NCI-H774 (cell line): Measurements from ENCODE around the gene TMPRSS15.
"Not testable (repeated sequence)": the region's sequence is repeated elsewhere in the genome, so short reads cannot be mapped to it uniquely, and the experiment has no call there.

Experiments
- DNase-seq: peaks from one replicate; lab custom pipeline; 2025; lab: John Stamatoyannopoulos, UW

TMPRSS15 gene

DNA sequence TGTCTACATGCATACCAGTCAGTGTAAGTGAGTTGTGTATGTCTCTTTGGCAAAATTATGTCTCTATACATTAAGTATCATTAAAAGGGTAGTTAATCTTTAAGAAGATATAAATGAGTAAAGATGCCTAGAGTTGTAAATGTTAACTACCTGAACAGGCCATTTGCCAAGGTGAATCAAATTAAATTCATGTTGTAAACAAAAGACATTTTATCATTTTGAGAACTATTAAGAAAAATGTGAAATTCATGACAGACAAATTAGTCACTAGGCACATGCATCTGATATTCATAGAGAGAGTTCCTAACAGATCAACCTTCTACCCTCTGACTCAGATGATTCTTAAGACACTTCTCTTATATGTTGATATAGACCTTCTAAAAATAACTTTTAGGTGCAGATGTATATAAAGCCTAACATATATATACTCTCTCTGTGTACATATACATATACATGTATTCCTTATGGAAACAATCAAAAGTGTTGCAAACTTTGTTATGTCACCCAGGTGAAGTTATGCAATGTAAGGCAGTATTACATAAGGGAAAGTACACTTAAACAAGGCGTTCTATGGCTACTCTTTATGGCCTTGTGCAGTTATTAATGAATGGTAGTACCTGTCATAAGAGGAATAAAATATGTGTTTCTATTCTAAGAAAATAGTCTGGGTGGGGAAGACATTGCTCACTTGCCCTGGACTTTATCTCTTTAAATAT, at the start of gene TMPRSS15:
Gene TMPRSS15 (minus strand): TSS at position 51 of the 716 bp plus-strand sequence. CDS start 163 bp downstream, outside the sequence.
- no peak for DNase-seq

DNA sequence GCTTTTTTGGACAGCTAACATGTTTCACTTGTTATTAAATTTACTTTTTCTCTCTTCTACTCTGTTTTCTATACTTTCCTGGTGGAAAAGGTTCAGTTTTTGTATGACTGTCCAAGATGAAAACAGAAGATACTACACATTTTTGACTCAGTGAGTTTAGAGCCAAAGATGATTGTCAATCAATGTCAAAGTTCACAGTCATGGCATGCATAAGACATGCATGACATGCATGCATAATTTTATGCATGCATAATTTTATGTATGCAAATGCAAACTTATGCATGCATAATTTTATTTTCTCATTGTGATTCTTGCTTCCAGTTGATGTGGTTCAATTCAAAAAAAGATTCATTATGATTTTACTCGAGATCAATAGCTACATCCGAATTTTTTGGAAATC, 48.1 kb upstream of the TMPRSS15 start:
- DNase-seq = no peak

DNA sequence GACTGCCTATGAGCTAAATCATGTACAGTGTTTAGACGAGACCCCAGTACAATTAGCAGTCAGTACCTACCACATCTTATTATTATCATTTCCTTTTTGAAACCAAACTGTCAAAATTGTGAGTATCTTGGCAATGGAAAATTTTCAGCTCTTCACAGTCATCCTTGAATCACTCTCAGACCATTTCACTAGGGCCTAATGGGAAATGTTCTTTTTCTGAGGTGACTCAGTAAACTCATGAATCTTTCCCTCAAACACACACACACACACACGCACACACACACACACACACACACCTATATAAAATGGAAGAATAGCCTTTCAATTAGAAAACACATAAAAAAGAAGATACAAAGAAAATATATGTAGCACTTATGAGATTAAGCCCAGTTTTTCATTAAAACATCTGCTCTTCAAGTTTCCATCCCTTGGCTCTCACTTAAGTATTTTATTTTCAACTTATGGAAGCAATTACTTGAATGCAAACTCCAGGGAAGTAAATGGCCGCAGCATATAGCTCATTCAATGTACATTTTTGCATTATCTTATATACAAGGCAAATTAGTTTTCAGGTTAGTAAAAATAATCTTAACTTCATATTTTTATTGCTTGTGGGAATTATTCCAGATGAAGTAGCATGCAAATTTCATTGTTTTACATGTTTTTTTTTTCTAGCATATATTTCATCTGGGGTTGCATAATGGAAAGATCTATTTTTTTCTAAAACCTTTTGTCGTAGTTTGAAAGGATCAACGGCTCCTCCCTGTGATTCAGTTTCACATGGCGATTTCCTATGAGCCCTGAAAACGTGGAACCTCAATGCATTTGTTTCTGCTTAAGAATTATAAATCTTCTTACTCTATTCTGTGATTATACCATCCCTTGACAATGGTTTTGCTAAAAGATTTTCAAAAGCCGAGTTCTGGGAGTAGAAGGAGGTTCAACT, 46.3 kb upstream of the TMPRSS15 start:
- DNase-seq = no peak

DNA sequence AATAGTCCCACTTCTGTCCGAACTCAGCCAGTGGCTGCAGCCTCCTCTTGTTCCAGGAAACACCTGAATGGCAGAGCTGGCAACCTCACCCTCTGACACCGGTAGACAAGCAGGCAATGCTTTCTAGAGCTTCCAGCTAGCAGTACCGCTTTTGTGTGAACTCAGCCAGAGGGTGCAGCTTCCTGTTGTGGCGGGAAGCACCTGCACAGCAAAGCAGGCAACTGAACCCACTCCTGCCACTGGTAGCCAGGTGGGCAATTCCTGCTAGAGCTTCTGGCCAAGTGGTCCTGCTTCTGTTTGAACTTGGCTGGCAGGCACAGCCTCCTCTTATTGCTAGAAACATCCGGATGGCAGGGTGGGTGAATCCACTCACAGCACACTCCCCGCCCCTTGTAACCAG, 40.1 kb upstream of the TMPRSS15 start:
- no peak for DNase-seq

DNA sequence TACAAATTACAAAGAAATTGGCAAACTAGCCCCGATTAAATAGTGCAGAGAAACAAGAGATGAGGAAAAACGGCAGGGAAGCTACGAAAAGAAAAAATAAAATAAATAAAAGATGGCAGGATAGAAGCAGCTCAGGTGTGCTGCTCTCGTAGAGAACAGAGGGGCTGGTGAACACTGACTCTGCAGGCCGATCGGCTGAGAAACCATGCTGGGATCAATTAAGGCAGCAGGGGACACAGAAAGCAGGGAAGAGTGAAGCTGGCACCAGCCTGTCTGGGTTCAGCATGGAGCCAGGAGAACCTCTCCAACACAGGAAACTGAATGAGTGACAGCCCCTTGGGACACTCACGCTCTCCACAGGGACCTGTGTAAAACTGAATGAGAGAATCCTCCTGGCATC, 39.5 kb upstream of the TMPRSS15 start:
- no peak for DNase-seq

DNA sequence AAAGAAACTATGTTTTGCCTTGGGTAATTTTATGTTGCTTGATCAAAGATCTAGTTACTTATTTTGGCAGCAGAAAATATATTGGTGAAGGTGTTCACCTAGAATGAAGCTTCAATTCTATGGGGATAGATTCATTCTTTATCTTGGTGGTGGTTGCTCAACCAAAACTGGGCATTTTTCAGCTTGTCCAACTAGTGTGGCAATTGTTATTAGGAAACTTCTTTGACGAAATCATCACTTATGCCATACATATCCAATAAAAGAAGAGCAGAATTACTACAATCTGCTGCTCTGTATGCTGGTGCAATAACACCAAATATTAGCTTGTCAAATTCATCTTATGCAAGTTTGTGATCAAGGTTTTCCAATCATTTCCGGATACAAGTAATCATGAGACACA, 26.8 kb upstream of the TMPRSS15 start:
- DNase-seq = no peak

DNA sequence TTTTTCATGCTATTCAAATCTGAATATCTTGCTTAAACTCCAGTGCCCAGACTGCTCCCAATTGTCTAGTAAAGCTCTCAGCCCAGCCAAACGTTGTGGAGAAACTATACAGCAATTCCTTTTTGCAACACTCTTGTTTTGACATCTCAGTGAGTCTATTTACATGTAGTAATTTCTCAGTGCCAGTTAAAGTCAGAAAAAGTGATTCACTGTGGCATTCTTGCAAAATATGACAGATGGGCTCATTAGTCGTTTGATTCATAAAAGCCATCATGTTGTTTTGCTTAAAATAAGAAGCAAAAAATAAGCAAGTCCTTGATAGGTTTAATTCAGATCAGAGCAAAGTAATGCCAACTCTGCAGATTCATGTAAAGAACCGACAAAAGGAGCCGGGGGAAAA, 20.7 kb upstream of the TMPRSS15 start:
- DNase-seq = no peak

DNA sequence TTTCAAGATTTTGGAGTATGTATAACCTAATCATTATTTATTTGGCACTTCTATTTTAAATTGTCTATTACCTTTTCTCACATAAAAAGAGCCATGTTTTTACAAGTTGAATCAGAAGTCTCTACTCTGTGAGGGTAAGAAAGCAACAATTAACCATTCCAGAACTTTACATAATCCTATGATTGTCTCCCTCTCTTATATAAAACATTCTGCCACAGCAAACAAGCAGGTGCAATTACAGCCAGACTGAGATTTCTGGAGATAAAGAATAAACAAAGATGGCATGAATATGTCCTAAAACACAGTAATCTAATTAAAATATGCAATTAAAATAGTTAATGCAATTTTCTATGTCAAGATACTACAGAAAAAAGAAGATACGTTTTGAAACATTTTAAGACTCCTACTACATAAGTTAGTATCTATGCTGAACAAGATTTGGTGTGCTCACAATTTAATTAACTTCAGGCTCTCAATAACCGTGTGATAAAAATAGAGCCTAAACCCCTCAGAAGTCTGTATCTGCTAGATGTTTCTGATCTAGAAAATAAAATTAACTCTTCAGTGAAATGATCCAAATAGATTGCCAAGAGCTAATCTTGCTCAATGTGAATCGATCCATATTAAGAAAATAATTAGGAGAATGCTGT, 13.7 kb upstream of the TMPRSS15 start:
- DNase-seq = no peak

DNA sequence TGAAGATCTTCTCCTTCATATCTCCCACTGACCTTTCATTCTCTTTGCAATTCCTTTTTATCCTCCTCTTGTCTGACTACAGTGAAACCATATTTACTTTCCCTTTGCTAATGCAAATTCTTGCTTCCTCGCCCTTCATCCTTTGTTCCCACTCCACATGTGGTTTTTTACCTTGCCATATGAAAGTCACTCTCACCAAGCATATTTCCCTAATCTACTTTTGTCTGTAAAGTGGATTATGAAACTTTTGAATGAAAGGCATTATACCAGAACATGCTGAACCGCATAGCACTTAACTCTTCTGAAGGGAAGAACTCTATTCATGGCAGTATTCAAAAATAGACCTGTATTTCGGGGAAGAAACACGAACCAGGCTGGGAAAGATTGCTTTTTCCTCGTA, 8.0 kb upstream of the TMPRSS15 start:
- no peak for DNase-seq

DNA sequence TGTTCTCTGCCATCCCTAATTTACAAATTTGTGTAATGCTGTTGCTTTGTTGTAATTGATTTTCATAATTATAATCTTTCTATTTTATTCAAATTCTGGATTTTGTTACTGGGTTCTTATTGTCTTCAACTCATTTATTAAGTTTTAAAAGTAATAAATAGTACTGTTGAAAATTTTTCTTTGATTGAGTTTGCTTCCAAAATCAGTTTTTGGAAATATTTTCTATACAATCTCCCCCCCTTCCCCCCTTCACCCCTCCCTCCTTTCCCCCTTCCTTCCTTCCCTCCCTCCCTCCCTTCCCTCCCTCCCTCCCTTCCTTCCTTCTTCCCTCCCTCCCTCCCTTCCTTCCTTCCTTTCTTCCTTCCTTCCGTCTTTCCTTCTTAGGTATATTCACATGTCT, 6.0 kb upstream of the TMPRSS15 start:
- no peak for DNase-seq

DNA sequence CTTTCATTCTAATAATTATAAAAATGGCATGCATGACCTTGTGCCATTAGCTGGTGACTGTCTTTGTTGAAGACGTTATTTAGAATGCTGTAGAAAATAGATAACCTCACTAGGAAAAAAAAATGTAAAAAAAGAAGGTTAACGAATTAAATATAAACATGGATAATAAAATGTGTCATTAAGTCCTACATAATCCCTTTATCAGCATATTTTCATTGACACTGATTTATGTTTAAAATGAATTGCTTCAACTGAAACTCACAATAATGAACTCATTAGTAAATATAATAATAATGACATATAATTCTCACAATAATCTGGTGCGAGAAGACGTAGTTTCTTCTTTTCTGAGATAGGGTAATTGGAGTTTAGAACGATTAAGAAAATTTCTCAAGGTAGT, 4.7 kb downstream of the TMPRSS15 start:
- DNase-seq = no peak

DNA sequence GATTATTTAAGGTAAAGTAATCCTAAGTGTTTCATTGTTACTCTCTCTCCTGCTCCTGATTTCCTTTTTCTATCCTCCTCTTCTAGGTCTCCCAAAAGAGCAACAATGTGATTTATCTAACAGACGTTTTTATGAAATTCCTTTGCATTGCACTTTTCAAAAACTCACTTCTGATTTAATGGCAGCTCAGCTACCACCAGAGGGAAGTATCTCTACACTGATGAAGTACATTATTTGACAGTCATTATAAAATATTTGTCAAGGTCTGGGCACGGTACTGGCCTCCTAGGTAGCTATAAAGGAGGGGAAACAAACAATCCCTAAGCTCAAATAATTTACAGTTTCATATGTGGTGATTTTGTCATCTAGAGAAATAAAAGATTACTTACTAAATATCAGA, 15.6 kb downstream of the TMPRSS15 start:
- no peak for DNase-seq

DNA sequence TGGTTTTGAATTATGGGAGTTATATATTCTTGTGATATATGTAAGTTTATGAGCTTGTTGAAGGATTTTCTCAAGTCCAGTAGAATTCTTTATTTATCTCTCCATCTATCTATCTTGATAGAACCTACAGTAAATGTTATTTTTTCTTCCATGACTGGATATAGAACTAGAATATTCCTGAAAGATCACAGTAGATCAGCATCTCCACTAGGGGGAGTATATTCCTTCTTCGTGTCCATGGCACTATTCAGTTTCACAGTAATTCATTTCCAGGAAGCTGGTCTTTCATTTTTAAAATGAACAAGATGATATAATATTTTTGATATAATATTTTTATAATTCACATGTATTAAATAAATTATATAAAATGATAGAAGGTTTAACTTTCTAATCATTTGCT, 18.8 kb downstream of the TMPRSS15 start:
- DNase-seq = no peak

DNA sequence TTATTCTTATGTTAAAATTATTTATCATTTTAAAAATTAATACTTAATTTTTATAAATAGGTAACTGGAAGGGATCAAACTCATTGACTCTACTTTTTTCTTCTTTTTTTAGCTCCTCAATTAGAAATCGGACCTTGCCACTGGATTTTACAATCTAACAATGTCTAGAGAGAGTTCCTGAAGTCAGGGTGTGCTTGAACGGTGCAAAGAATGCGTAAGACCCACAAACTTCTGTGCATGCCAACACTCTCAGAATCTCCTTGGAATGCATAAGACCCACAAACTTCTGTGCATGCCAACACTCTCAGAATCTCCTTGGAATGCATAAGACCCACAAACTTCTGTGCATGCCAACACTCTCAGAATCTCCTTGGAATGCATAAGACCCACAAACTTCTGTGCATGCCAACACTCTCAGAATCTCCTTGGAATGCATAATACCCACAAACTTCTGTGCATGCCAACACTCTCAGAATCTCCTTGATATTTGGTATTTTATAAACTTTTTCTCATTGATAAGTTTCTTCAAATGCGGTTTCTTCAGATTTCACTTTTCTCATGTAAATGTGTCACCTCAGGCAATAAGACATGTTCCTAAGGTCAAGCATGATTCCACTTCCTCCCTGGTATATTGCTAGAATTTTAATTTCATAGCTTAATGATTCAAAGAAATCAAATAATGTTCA, 20.5 kb downstream of the TMPRSS15 start:
- DNase-seq = not testable (repeated sequence)

DNA sequence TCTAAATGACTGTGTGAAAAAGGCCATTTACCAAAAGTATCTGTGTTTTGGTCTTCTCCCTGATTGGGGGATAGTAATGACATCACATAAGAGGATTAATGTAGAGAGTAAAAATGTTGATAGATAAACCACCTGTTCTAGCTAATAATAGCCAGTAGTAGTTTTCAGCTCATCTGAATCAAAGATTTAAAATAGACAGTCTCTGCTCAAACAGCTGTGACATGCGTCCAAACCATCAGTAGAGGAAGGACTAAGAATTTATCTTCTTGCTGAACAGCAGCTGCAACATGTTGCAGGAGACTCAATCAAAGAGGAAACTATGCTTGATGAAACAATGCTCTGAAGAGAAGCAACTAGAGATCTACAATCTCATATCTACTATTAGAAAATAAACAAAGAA, 21.4 kb downstream of the TMPRSS15 start:
- DNase-seq = no peak

DNA sequence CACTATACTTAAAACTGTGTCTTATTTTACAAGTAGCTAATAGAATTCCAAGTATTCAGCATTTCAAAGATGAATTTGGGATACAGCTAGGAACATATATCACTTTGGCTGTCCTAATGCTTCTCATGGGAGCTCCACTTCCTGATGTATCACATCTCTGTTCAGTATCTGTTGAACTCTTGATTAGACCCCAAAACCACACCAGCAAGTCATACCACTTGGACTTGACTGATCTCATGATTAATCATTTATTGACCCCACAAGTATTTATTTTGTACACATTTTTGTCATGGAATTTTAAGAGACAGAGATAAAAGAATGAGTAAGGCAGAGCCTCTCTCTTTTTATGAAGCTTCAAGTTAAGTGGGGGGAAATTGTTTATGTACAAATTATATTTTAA, 30.0 kb downstream of the TMPRSS15 start:
- no peak for DNase-seq

DNA sequence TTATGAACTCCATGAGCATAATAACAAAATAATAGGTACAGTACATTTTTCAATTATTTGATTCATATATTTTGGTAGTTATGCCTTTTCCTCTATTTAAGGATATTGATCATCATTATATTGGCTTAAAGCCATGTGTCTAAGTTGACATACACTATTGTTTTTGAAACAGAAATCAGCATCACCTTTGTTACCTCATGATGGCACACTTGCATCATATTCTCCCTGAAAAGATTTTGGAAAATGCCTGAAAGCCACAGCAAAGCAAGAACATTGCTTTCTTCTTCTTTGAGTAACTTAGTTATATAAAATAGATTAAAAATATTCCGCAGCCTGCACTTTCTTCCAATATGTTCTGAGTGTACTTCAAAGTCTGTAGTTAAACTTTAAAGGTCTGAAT, 33.3 kb downstream of the TMPRSS15 start:
- no peak for DNase-seq

DNA sequence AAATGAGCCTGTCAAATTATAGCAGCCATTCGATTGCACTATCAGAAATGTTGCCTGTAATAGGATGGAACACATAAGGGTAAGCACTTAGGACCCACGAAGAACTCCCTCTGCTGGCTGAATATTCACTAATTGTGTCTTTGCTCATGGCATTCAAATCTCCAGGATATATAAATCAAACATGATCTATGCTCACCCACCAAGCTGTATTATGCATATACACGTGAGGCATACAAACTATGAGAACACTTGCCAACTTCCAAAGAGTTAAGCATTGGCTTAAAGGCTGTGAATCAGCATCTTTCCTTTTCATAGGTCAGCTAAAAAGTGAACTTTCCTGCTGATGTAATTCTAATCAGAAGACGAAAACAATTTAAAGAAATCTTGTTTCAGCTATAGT, 34.5 kb downstream of the TMPRSS15 start:
- no peak for DNase-seq

DNA sequence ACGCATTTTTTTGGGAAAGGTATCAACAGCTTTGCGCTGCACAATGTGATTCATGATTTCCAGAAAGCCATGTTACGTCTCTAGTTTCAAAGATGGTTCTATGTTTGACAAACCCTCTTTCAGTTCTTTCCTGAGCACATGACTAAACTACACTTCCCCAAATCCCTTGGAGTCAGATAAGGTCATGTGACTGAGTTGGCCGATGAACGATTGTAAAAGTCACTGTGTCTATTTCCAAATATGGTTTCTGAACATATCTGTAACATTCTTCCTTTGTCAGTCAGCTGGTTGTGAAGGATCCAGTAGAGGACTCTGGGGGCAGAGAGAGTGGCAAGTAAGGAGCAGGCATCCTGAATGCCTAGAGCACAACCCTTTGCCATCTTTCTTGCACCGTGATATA, 35.4 kb downstream of the TMPRSS15 start:
- DNase-seq = no peak

DNA sequence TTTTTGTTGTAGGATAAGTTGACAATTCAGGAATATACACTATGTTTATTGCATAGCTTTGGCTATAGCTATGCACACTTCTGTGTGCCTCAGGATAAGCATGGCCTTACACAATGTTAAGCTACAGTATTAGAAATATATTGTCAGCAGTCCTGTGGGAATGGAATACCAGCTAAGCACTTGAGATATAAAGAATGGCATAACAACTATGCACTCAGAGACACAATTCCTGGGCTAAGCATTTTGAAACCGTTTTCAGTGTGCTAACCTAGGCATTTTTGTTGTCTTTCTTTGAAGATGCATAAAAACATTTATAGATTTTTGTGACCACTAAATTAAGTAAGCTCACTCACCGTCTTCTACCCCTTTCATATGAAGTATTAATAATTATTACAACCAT, 46.8 kb downstream of the TMPRSS15 start:
- DNase-seq = no peak

DNA sequence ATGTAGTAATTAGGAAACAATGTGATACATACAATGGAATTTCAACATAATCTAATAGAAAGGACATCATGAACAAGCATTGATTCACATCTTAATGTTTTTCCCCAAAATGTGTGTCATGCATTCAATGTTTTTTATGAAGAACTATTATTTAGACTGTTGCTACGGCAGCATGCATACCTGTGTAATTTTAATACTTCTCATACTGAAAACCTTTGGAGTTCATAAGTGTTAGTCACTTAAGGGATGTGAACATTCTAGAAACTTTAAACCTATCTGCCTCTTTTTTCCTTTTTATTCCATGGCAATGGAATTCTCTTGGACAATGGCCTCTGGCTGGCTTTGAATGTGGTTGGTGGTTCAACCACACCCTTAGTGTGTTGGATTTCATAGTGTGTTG, 48.6 kb downstream of the TMPRSS15 start:
- DNase-seq = no peak

DNA sequence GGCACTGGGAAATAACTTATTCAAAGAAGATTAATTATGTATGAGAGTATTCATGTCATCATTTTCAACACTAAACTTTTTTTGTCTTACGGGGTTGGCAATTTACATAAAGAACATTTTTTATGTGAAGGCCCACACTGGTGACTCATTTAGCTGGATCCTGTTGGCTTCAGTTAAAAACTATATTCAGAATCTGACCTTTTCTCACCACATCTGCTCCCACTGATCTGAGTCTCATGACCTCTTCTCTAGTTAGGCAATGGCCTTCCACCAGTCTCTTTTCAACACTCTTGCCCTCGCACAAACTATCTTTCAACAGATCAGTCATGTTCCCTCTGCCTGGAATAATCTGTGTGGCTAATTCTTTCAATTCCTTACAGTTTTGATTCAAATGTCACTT, 53.4 kb downstream of the TMPRSS15 start:
- DNase-seq = no peak
